ENCODE results near the gene GSKIP. TPM values are rescaled to one million over a fixed set of nuclear protein-coding genes. Genes with fewer than 3 reads are reported as not detected.

Gene GSKIP
- total RNA-seq, 4 donors from 2014 or later: 30.3 to 65.1 (median 49.7) TPM

DNA sequence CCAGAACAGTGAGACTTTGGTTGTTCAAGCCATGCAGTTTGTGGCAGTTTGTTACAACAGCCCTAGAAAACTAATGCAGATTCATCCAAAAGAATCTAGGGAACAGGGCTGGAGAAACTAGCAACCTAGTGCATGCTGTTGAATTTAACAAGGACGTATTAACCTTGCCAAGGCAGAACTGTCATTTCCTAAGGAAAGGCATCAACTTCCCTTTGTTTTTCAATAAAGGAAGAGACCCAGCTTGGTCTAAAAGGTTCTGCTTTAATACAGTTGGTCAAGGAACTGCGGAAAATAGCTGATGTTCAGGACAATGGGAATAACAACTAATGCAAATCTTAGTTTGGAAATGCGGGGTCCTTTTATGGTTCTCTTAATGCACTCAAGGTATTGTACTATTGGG lies 40.1 kb downstream of the GSKIP start:
- DNase-seq: no peak
- H3K4me1 ChIP-seq: no peaks in the 10 kb centered on the region
- no peak overlapping the region for H3K4me3 ChIP-seq
- H3K27me3 ChIP-seq: no peaks in the 10 kb centered on the region
- intact Hi-C loops (cut with DNase I): no loop called here
- 77 to 78% methylated on average over 3 of the region's 3 CpGs for WGBS, 2 donors
- no peak for TF ChIP-seq POLR2A (IDR thresholded peaks at IDR 0.05)
- TF ChIP-seq, protein P1, sequence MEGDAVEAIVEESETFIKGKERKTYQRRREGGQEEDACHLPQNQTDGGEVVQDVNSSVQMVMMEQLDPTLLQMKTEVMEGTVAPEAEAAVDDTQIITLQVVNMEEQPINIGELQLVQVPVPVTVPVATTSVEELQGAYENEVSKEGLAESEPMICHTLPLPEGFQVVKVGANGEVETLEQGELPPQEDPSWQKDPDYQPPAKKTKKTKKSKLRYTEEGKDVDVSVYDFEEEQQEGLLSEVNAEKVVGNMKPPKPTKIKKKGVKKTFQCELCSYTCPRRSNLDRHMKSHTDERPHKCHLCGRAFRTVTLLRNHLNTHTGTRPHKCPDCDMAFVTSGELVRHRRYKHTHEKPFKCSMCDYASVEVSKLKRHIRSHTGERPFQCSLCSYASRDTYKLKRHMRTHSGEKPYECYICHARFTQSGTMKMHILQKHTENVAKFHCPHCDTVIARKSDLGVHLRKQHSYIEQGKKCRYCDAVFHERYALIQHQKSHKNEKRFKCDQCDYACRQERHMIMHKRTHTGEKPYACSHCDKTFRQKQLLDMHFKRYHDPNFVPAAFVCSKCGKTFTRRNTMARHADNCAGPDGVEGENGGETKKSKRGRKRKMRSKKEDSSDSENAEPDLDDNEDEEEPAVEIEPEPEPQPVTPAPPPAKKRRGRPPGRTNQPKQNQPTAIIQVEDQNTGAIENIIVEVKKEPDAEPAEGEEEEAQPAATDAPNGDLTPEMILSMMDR (IDR thresholded peaks at IDR 0.05): no peak
- no peaks in the 10 kb centered on the region for H3K36me3 ChIP-seq
- no peaks in the 10 kb centered on the region for H3K9me3 ChIP-seq
- peak overlapping the region in 1 of 4 donors; percentile 37 for H3K27ac ChIP-seq

DNA sequence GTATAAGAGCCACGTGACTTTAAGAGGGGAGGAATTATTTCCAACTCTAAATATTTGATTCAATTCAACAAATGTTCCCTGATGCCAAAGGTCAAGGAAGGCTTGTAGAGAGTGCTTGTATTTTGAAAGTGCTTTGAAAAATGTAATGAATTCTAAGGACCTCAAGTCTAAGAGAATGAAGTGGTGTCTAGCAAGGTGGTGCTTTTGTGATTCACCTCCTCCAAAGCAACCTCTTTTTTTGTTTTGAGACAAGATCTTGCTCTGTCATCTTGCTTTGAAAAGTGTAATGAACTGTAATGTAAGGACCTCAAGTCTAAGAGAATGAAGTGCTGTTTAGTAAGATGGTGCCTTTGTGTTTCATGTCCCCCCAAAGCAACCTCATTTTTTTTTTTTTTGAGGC lies 42.4 kb downstream of the GSKIP start:
- intact Hi-C loops (cut with DNase I): no loop called here
- TF ChIP-seq POLR2A (IDR thresholded peaks at IDR 0.05): no peak
- TF ChIP-seq, protein P1 (IDR thresholded peaks at IDR 0.05): no peak

DNA sequence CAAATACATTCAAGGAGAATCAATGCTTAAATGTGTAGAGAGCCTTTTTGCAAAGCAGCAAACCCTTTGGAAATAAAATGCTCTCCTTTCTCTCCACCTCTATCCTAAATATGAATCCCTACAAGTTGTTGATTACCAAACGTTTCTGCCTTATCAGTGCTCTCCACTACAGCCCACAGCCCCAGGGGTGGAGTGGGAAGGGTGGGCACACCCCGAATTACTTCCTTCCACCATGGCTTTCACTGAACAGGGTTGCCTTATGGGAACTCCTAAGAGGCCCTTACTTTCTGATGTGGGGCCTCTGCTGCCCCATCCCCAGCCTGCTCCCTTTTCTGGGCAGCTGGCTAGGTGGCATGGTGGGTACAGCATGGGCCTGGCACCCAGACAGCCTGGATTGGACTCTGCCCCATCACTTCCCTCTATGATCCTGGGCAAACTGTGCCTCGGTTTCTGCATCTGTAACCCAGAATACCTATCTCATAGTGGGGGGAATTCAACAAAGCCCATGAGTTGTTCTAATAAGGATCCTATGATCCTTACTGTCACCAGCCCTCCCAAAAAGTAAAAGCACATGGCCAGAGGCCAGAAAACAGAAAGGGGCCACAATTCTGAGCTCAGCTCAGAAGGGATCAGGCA lies 44.7 kb downstream of the GSKIP start:
- WGBS, 2 donors: 49 to 70% methylated on average over 3 of the region's 3 CpGs

More for the DNA sequence above, 42.4 kb downstream of the GSKIP start:
- Histone ChIP-seq H3K4me1 (no peaks in the 10 kb centered on the region), H3K4me3 (no peak overlapping the region), H3K27me3 (no peaks in the 10 kb centered on the region), H3K9me3 (no peaks in the 10 kb centered on the region), H3K27ac (no peak overlapping the region), H3K36me3 (no peaks in the 10 kb centered on the region)
- WGBS, 2 donors: 67 to 75% methylated on average over 1 of the region's 1 CpG
- no peak for DNase-seq

DNA sequence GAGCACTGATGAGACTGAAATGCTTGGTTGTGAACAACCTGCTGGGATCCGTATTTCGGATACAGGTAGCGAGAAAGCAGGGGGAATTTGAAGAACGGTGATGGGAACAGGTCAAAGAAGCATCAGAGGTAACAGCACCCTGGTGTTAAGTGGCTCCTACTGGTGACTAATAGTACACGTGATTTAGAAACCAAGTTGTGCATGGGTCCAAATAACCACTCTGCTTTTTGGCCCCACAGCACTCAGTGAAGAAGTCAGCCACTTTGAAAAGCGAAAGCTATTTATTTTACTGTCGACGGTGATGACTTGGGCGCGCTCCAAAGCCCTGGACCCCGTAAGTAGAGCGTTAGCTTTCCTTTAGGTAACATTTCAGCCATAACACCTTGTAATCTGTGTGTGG lies 45.3 kb downstream of the GSKIP start:
- TF ChIP-seq, protein P1 (IDR thresholded peaks at IDR 0.05): no peak
- TF ChIP-seq POLR2A (IDR thresholded peaks at IDR 0.05): no peak
- H3K36me3 ChIP-seq: no peaks in the 10 kb centered on the region
- no peak overlapping the region for H3K4me3 ChIP-seq
- no peak overlapping the region for H3K27ac ChIP-seq
- H3K9me3 ChIP-seq: no peaks in the 10 kb centered on the region
- no peak for DNase-seq
- intact Hi-C loops (cut with DNase I): no loop called here
- H3K27me3 ChIP-seq: no peaks in the 10 kb centered on the region
- no peaks in the 10 kb centered on the region for H3K4me1 ChIP-seq
- WGBS, 2 donors: 79 to 90% methylated on average over 12 of the region's 12 CpGs

More for the DNA sequence above, 44.7 kb downstream of the GSKIP start:
- Histone ChIP-seq H3K27me3 (no peaks in the 10 kb centered on the region), H3K9me3 (no peaks in the 10 kb centered on the region), H3K27ac (no peak overlapping the region), H3K36me3 (no peaks in the 10 kb centered on the region), H3K4me3 (no peak overlapping the region), H3K4me1 (no peaks in the 10 kb centered on the region)
- TF ChIP-seq POLR2A (IDR thresholded peaks at IDR 0.05): no peak
- TF ChIP-seq, protein P1 (IDR thresholded peaks at IDR 0.05): no peak
- DNase-seq: no peak
- intact Hi-C loops (cut with DNase I): no loop called here

GRCh38 chr14:96409701-96410100 lies 46.4 kb downstream of the GSKIP start:
- intact Hi-C loops (cut with DNase I): no loop called here
- Histone ChIP-seq H3K4me3 (no peak overlapping the region), H3K9me3 (no peaks in the 10 kb centered on the region), H3K4me1 (no peaks in the 10 kb centered on the region), H3K36me3 (no peaks in the 10 kb centered on the region), H3K27ac (no peak overlapping the region), H3K27me3 (no peaks in the 10 kb centered on the region)
- 76 to 77% methylated on average over 9 of the region's 9 CpGs for WGBS, 2 donors
- TF ChIP-seq, protein P1 (IDR thresholded peaks at IDR 0.05): no peak
- TF ChIP-seq POLR2A (IDR thresholded peaks at IDR 0.05): no peak
- DNase-seq: no peak

Measured in esophagus squamous epithelium (tissue), 5 donors.